Inflammatory macrophage treated with lipopolysaccharide for 1 hour (primary cell): Measurements from ENCODE around the gene BCL11A.
A peak's percentile ranks its signal among the peaks of the same experiment; 100 is the strongest.

Experiments
- DNase-seq, 2 donors: peaks; one replicate each; pipeline ENCODE4 v3.0.0-alpha.2; 2020 to 2022

Gene BCL11A

DNA sequence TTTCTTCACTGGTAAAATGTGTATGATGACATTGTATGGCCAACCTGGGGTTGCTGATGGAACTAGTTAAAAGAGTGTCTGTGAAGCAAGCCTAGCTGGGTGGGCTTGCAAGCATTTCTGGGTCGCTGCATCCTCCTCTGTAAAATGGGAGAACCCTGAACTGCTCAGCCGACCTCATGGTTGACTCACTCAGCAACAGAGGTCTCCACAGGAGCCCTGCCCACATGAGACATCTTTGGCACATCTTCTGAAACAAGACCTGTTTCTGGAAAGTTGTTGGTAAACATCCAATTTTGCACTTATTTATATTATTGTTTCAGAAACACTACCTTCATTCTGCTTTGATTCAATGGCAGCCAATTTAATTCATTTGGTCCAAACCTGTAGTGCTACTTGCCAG lies 52.6 kb downstream of the BCL11A start:
- DNase-seq, result no peak

DNA sequence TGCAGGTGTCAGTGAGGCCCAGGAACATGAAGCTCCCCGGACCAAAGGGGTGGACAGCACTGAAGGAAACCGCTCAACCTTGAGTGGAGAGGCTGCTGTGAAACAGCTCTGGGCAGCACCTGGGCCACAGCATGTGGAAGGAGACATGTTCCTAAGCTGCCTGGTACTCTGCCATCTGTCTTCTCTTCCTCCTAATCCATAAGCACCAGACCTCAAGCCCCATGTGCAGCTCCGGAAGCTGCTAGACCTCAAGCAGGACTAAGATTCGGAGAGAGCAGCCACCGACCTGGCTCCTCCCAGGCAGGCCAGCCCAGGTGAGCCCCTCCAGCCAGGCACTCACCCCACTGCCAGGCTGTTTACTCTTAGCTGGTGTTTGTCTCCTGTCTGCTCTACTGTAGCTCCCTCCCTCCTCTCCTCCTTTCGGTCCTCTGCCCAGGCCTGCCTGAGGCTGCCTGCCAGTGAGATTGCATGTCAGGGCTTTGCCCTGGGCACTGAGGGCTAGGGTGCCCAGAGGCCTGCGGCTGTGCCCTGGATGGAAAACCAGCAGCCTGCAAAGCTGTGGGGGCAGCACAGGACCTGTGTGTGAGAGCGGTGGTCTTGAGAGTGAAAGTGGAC lies 53.7 kb downstream of the BCL11A start:
- DNase-seq, result no peak

DNA sequence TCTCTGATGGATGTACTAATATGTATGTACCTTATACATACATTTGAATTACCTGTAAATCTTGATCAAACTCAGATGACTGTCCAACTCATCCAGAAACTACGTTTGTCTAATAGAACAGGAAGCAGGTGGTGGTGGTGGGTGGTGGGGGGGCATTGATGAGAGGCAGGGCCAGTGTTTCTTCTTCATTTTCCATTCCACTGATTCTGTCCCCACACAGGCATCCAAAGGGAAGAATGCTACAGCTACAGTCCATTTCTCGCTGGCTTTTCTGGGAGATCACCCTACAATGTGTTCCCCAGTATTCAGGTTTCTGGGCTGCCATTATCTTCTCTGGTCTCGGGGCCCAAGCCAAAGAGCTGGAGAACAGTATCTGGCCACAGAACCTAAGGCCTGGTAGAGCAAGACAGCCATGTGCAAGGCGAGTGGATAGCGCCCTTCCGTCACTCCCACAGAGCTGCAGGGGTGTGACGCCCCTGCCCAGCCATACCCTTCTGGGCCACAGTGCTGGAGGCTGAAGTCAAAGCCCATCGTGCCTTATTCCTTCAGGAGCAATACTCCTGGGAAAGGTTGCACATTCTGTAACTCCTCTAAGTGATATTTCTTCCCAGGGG lies 54.5 kb downstream of the BCL11A start:
- no peak for DNase-seq

DNA sequence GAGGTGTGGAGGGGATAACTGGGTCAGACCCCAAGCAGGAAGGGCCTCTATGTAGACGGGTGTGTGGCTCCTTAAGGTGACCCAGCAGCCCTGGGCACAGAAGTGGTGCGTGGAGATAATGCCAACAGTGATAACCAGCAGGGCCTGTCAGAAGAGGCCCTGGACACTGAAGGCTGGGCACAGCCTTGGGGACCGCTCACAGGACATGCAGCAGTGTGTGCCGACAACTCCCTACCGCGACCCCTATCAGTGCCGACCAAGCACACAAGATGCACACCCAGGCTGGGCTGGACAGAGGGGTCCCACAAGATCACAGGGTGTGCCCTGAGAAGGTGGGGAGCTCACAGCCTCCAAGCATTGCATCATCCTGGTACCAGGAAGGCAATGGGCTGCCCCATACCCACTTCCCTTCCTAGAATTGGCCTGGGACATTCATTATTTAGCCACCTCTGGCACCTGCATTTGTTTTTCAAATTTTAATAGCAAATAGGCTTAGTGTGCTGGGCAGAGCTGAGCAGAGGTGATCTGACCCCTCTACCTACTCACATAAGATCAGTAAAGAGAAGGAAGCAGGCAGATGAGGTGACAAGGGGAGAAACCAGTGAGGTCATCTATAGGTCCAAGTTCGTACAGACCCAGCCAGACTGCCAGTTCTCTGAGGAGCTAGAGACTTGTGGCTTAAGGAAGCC lies 55.2 kb downstream of the BCL11A start:
- DNase-seq, result no peak

DNA sequence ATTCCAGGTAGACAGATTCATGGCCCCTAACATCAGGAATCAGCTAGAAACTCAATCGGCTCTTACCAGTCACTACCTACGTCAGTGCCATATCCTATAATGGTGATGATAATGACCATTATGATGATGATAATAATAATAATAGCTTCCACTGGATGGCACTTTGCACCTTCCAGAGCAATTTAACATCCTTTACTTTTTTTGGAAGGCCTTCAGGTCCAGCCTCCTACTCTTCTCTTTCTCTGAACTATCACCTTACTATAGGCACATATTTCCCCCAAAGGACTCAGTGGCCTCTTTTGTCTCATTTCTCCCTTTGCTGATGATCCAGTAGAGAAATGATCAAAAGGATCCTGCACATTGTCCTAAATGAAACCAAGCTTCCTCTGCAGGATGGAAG lies 56.0 kb downstream of the BCL11A start:
- DNase-seq, result no peak

DNA sequence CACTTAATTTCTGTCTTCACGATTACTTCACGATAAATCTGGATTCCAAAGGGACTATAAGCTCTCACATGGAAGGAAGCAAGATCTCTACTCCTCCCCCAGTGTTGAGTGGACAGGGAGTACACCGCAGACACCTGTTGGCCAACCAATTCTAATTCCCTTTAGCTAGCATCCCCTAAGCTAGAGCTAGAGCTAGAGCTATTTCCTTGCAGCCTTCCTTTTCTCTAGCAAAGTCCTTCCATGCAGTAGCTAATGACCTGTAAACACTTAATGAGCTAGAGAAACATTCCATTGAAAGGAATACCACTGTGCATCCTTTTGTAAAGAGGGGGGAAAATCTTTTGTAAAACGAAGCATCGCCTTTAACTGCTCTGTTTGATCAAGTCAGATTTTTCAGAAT lies 56.5 kb downstream of the BCL11A start:
- no peak for DNase-seq

DNA sequence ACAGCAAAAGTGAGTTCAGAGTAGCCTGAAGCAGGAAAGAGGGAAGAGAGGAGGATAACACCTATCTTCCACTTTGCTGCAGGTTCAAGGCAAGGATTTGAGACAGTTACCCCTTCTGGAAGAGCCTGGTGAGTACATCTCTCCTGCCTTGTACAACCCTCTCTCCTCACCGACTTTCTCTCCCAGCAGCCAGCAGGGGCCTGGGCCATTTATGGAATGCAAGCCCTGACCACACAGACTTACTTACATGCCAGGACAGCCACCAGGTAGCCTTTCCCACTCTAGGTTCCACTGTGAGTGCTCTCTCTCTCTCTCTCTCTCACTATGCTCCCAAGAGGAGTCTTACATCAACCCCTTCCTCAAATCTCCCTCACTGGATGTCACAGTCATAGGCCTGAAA lies 57.0 kb downstream of the BCL11A start:
- DNase-seq, result no peak

DNA sequence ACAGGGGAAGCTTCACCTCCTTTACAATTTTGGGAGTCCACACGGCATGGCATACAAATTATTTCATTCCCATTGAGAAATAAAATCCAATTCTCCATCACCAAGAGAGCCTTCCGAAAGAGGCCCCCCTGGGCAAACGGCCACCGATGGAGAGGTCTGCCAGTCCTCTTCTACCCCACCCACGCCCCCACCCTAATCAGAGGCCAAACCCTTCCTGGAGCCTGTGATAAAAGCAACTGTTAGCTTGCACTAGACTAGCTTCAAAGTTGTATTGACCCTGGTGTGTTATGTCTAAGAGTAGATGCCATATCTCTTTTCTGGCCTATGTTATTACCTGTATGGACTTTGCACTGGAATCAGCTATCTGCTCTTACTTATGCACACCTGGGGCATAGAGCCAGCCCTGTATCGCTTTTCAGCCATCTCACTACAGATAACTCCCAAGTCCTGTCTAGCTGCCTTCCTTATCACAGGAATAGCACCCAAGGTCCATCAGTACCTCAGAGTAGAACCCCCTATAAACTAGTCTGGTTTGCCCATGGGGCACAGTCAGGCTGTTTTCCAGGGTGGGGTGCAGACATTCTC lies 58.3 kb downstream of the BCL11A start:
- DNase-seq, result no peak

DNA sequence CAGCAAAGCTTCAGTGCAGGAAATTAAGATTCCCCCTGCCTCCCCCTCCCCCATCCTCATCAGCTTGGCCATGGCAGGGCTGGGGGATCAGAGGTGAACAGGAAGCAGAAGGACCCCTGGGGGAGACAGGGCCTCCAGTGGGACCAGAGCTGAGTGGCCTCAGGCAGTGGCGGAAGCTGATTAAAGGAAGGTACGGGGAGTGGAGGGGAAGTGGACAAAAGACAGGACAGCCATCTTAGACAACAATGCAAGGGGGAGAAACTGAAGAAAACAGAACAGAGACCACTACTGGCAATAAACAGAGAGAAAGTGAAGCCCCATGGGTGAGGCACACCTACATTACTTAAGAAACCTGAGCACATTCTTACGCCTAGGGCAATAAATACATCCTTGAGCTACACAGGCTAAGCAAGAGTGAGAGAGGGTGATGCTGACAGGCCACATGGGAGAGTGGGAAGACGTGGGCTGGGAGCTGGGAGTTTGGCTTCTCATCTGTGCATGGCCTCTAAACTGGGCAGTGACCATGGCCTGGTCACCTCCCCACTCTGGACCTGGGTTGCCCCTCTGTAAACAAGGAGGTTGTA lies 59.6 kb downstream of the BCL11A start:
- no peak for DNase-seq

DNA sequence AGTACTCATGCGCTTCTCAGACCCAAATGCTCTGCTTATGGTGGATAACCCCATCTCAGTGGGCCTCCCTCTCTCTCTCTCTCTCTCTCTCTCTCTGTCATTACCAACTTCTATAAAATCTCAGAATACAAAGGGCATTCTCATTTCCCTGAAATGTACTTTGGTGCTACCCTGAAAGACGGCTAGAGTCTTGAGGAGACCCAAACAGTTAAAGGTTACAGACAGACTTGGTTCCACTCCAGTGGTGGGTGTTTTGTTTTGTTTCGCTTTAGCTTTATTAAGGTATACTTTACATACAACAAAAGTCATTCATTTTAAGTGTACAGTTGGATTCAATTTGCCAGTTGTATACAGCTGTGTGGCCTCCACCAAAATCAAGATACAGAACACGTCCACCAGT lies 60.9 kb downstream of the BCL11A start:
- DNase-seq, result no peak

DNA sequence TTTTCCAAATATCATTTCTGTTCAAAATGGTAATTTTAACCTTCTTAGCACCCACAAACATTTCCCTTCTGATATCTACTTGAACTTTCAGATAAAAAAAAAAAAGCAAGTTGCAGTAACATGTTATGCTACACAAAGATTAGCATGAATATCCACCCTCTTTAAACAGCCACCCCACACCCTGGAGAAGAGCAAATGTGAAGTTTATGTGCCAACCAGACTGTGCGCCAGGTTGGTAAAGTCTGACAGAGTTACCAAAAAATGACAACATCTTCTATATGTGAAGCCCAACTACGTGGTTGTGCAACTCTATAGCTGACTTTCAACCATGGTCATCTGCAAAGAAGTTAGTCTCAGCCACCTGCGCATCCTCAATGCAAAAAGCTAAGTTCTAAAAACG lies 62.6 kb downstream of the BCL11A start:
- no peak for DNase-seq

DNA sequence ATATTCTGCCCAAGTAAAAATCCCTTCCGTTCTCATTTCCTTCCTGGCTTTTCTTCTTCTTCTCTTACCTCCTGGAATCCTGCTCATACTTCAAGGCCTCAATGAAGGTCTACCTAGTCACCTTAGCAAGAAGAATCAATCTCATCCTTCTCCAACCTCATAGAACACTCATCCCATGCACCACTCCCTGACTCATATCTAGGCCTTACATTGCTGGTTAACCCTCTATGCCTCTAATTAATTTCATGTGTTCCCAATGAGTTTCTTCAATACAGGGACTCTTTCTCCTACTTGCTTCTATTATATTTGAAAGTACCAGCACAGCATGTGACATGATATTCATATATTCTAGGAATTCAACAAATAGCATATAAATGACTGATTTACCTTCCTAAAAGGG lies 63.0 kb downstream of the BCL11A start:
- DNase-seq, result no peak

DNA sequence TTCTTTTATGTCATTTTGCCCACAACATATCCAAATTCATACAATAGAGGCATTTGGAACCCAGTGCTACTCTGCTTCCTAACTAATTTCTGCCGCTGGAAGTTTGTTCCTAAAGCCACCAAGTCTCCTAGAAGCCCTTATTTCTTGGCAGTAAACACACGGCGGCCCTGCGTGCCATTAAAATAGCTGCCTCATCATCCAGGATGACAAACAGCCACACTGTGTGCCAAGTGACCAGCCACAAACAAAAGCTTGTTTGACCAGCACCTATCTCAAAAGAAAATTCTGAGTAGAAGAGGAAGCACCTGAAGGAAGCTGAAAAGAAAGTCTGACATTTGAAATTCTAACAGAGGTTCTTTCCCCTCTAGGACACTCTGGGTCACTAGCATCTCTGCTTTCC lies 64.2 kb downstream of the BCL11A start:
- DNase-seq, result no peak

DNA sequence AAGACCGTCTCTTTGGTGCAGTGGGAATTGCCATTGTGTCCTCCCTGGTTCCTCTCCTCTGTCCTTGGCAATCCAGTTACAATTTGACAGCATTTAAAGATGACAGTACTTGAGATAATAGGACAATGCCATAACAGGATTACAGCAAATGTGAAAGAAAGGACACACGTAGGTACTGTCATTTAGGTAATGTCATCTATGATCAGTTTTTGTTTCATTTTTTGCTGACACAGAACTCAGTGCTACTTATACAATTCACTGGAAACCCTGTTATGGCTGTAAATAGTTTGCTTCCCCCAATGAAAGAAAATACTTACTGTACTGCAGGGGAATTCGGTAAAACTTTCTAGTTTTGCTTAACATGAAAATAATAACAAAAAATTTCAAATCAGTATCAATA lies 65.2 kb downstream of the BCL11A start:
- DNase-seq, result peak in 1 of 2 donors; percentile 27

DNA sequence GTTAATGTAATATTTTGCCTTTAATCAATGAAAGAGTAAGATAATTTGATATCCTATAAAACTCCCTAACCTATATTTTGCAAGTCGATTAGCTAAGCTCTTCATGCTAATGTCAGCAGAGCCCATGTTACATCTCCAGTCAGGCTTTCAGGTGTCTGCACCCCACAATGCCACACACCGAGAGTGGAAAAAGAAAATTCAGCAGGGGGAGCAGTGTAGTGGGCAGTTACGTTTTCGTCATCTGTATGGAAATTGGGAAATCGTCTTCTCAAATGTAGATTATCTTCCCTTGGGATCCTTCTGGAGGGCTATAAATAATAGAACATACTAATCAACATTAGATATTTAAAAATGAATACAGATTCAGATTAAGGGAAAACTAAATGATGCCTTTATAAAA lies 66.3 kb downstream of the BCL11A start:
- no peak for DNase-seq

DNA sequence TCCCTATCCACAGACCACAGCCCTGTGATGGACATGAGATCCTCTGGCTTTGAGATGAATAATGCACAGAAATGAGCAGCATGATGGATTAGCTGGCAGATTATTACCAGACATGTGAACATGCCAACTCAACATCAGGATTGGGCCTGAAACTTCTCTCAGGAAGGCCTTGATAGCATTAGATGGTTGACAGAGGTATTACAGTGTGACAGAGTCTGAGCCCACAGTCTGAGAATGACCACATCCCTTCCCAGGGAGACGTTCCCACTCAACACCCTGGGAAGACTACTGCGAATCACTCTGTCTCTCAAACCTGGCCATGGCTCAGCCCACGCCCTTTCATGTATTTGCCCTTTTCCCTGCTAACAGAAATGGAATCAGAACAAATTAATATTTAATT lies 66.9 kb downstream of the BCL11A start:
- no peak for DNase-seq

DNA sequence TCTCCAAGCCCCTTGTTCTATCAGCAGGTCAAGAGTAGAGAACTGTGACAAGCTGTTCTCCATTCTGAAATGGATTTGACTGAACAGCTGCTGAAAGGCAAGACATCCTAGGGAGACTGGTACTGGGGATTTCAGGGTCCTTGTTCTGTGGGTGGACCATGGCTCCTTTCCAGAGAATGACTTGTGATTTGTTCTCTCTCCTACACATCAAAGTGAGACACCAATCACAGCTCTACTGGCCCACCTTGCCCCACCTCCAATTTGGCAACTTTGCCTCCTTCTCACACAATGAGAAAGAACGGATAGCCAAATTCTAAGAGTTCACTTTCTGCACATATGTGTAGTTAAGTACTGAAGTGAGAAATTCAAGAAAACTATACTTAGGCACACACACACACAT lies 67.4 kb downstream of the BCL11A start:
- peak in 1 of 2 donors; percentile 38 for DNase-seq

DNA sequence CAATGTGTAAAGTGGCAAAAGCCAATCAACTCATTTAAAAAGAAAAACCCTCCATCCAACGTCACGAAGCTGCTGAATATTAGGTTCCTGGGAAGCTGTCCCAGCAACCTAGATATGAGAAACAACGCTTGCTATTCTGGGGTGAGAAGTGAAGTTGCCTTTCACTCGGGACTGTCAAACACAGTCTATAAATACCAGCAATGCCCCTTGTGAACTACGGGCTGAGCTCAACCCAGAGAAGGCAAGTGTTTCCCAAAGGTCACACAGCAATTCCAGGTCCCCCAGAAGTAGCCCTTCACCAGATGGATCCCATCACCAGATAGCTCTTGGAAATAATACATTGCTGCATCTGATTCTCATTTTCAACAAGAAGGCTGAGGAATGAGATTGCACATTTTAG lies 67.9 kb downstream of the BCL11A start:
- DNase-seq, result no peak

DNA sequence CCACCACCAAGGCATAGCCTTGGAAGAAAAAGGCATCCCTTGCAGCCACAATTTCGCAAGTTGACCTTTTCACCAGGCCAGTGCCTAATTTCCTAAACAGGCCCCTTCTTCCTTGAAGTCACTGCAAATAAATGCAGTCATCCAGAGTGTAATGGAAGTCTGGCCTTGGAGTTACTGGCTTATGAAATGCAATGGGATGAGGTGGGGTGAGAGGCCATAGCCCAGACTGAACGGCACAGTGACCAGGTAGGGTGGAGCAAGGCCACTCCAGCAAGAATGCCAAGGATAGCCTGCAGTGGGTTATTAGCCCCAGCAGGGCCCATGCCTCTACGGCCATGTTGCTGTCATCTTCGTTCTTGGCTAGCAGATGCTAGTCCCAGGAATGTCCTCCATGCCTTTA lies 68.4 kb downstream of the BCL11A start:
- DNase-seq, result peak in 1 of 2 donors; percentile 27

DNA sequence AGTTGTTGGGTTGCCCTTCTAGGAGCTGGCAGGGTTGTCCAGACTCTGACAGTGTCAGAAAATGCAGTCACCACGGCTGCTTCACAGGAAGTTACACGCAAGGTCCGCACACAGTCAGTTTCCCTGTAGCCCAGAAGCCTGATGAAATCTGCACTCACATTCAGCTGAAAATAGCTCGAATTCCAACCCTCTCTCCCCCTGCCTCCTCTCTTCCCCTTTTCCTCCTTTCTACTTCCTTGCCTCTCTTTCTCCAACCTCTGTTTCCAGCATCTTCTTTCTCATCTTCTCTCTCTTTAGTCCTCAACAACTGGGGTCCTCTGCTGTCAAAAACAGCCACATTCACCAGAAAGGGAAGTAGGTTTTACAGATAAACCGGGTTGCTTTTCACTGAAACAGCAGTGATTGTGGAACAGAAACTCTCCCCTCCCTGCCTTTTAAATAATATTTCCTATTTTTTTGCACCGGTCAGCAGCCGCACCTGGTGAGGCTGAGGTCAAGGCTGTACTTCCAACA lies 69.3 kb downstream of the BCL11A start:
- DNase-seq, result peak; percentile 72

DNA sequence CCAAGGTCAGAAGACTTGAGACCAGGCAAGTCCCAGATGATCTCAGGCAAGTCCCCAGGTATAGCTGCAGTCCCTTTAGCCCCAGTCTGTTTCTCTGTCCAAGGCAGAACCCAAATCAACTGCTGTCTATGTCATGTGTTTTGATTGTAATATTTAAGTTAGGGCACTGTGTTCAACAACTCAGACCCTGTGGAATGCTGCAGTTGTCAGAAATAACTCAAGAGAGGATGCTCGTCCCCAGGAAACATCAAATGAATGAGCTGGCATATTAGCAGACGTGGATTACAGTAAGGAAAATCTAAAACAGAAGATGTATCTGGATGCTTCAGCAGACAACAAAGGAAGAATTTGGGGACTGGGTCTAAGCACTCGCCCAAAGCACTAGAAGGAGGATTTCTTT lies 70.1 kb downstream of the BCL11A start:
- no peak for DNase-seq

DNA sequence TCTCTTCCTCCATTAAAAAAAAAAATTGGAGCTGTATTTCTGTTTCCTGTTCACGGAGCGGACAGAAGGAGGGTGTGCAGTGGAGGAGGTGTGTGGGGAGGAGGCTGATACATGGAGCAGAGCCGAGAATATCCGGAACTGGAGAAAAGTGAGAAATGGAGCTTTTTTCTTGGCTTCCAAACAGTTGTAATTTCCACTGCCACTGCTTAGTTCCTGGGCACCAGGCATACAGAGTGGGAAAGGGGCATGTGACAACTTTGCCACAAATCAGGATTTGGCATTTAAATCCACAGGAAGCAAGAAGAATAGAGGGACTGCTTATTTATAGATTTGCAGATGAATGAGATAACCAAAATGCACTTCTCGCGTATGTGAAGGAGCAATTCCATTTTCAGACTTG lies 71.2 kb downstream of the BCL11A start:
- DNase-seq, result no peak

DNA sequence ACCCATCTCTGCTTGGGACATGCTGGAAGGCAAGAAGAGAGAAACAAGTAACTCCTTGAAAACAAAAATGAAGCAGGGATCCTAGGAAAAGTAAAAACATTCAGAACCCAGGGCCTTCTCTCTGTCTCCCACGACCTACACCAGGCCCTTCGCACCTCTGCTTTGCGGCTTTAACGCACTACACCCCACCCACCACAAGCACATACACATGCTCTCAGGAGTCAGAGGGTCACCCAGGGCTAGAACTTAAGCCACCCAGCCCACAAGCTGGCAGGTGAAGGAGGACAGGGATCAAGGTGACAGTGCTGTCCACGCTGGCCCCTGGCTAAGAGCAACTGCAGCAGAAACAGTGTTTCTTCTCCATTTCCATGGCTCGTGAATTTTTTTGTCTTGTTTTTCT lies 72.2 kb downstream of the BCL11A start:
- no peak for DNase-seq
